ENCODE results near the gene CDK18.

CDK18 gene

GRCh38 chr1:205570796-205571537 lies 66.5 kb downstream of the CDK18 start:
- H2AFZ ChIP-seq (ENCODE audit: low read depth, low read length): no peak overlapping the region
- no peak overlapping the region for H3K27ac ChIP-seq (ENCODE audit: low read length)
- H3K27me3 ChIP-seq (ENCODE audit: insufficient read depth, low read length, poor library complexity): peaks cover 32% of the 10 kb centered on the region
- no peaks in the 10 kb centered on the region for H3K4me1 ChIP-seq (ENCODE audit: insufficient read depth, low read length)
- H3K79me2 ChIP-seq (ENCODE audit: insufficient read depth, low read length): no peaks in the 10 kb centered on the region
- H3K9me3 ChIP-seq (ENCODE audit: insufficient read depth, low read length, severe bottlenecking): no peaks in the 10 kb centered on the region
- DNase-seq: no peak
- no peak overlapping the region for H3K9ac ChIP-seq (ENCODE audit: low read depth, low read length)
- ATAC-seq (ENCODE audit: insufficient read depth, low read depth): no peak
- H3K36me3 ChIP-seq (ENCODE audit: insufficient read depth, low read length): no peaks in the 10 kb centered on the region
- H3K4me3 ChIP-seq (ENCODE audit: low read depth in 1 of 2, low read length in 2 of 2): no peak overlapping the region
- H4K20me1 ChIP-seq (ENCODE audit: insufficient read depth, low read length): no peaks in the 10 kb centered on the region; the same call in 1 of the 2 replicates
- no peak overlapping the region for H3K4me2 ChIP-seq (ENCODE audit: insufficient read depth, low read length)
- TF ChIP-seq CTCF (IDR thresholded peaks at IDR 0.05; ENCODE audit: borderline replicate concordance, extremely low read depth, low read length, poor library complexity, severe bottlenecking): no peak
- TF ChIP-seq EZH2 (IDR thresholded peaks at IDR 0.05; ENCODE audit: borderline replicate concordance, low read depth, low read length, severe bottlenecking): no peak

GRCh38 chr1:205571747-205572146 lies 67.3 kb downstream of the CDK18 start:
- no peak for DNase-seq
- no peak overlapping the region for H3K4me2 ChIP-seq (ENCODE audit: insufficient read depth, low read length)
- no peak overlapping the region for H3K27ac ChIP-seq (ENCODE audit: low read length)
- peaks cover 28% of the 10 kb centered on the region for H3K27me3 ChIP-seq (ENCODE audit: insufficient read depth, low read length, poor library complexity)
- no peak overlapping the region for H3K9ac ChIP-seq (ENCODE audit: low read depth, low read length)
- H4K20me1 ChIP-seq (ENCODE audit: insufficient read depth, low read length): no peaks in the 10 kb centered on the region; the same call in none of the 2 replicates
- H3K4me1 ChIP-seq (ENCODE audit: insufficient read depth, low read length): no peaks in the 10 kb centered on the region
- no peak for TF ChIP-seq CTCF (IDR thresholded peaks at IDR 0.05; ENCODE audit: borderline replicate concordance, extremely low read depth, low read length, poor library complexity, severe bottlenecking)
- no peak for TF ChIP-seq EZH2 (IDR thresholded peaks at IDR 0.05; ENCODE audit: borderline replicate concordance, low read depth, low read length, severe bottlenecking)
- no peaks in the 10 kb centered on the region for H3K9me3 ChIP-seq (ENCODE audit: insufficient read depth, low read length, severe bottlenecking)
- ATAC-seq (ENCODE audit: insufficient read depth, low read depth): no peak
- H3K79me2 ChIP-seq (ENCODE audit: insufficient read depth, low read length): no peaks in the 10 kb centered on the region
- H2AFZ ChIP-seq (ENCODE audit: low read depth, low read length): no peak overlapping the region
- no peak overlapping the region for H3K4me3 ChIP-seq (ENCODE audit: low read depth in 1 of 2, low read length in 2 of 2)
- no peaks in the 10 kb centered on the region for H3K36me3 ChIP-seq (ENCODE audit: insufficient read depth, low read length)

GRCh38 chr1:205572421-205572820 lies 68.0 kb downstream of the CDK18 start:
- Histone ChIP-seq H3K4me2 (ENCODE audit: insufficient read depth, low read length) (no peak overlapping the region), H3K9ac (ENCODE audit: low read depth, low read length) (no peak overlapping the region), H3K79me2 (ENCODE audit: insufficient read depth, low read length) (no peaks in the 10 kb centered on the region), H4K20me1 (ENCODE audit: insufficient read depth, low read length) (no peaks in the 10 kb centered on the region; the same call in none of the 2 replicates), H3K4me1 (ENCODE audit: insufficient read depth, low read length) (no peaks in the 10 kb centered on the region), H3K4me3 (ENCODE audit: low read depth in 1 of 2, low read length in 2 of 2) (no peak overlapping the region), H3K27me3 (ENCODE audit: insufficient read depth, low read length, poor library complexity) (peaks cover 34% of the 10 kb centered on the region), H2AFZ (ENCODE audit: low read depth, low read length) (no peak overlapping the region), H3K9me3 (ENCODE audit: insufficient read depth, low read length, severe bottlenecking) (no peaks in the 10 kb centered on the region), H3K36me3 (ENCODE audit: insufficient read depth, low read length) (no peaks in the 10 kb centered on the region), H3K27ac (ENCODE audit: low read length) (no peak overlapping the region)
- TF ChIP-seq CTCF (IDR thresholded peaks at IDR 0.05; ENCODE audit: borderline replicate concordance, extremely low read depth, low read length, poor library complexity, severe bottlenecking) (no peak), EZH2 (IDR thresholded peaks at IDR 0.05; ENCODE audit: borderline replicate concordance, low read depth, low read length, severe bottlenecking) (no peak)
- ATAC-seq (ENCODE audit: insufficient read depth, low read depth) (no peak), DNase-seq (no peak)

All from DND-41 (cell line).